Heart left ventricle (tissue), 13 donors: Measurements from ENCODE around the gene ADAM33.
A peak's percentile ranks its signal among the peaks of the same experiment; 100 is the strongest.

Experiments used
- POLR2A ChIP-seq, 2 donors: fragments of 450-650 bp; IDR thresholded peaks; one replicate each; pipeline ENCODE4 v1.6.1; 2017; ENCODE audit warnings: antibody characterized with exemption in 2 of 2, mild to moderate bottlenecking in 2 of 2, moderate library complexity in 2 of 2
- TF ChIP-seq, protein P1 (sequence below), 12 donors: fragments of 200-600 bp; sonication (generic) in 4 of 12; IDR thresholded peaks; one replicate each; pipeline versions ENCODE4 v1.5.0 to v1.8.0; 2018 to 2022; ENCODE audit warnings: antibody characterized with exemption in 12 of 12, mild to moderate bottlenecking in 5 of 12
- donor health status: ischemic (EF 13 %, LVEDD 7.1; RV severe dilation, severe dysfunction).
- donor health status: DM: no; HTN: yes; CAD: no.
- donor health status: DM: no; HTN: no; CAD: no.
- donor health status: ischemic (EF 25% LVEDD 6.9; RV normal size, moderate dysfunction).
- donor health status: ischemic (EF 25% LVEDD 5.7; RV mildly dilated, moderate dysfunction).
- donor health status: ischemic (EF 35%, LVEDD 5.7; RV mildly dilated, moderate dysfunction).
- donor health status: nonischemic (EF 11% LVEDD 7.7; RV severe dilation, severe dysfunction).
- donor health status: DM: yes; HTN: yes; CAD: no.
- donor health status: PGD.
- donor health status: ischemic (EF 29% LVEDD 5.4; RV normal size, mild dysfunction).
- donor health status: nonischemic (EF 23%, LVEDD 6.1; RV moderate dilation, normal function).

- TF ChIP-seq, protein P1, sequence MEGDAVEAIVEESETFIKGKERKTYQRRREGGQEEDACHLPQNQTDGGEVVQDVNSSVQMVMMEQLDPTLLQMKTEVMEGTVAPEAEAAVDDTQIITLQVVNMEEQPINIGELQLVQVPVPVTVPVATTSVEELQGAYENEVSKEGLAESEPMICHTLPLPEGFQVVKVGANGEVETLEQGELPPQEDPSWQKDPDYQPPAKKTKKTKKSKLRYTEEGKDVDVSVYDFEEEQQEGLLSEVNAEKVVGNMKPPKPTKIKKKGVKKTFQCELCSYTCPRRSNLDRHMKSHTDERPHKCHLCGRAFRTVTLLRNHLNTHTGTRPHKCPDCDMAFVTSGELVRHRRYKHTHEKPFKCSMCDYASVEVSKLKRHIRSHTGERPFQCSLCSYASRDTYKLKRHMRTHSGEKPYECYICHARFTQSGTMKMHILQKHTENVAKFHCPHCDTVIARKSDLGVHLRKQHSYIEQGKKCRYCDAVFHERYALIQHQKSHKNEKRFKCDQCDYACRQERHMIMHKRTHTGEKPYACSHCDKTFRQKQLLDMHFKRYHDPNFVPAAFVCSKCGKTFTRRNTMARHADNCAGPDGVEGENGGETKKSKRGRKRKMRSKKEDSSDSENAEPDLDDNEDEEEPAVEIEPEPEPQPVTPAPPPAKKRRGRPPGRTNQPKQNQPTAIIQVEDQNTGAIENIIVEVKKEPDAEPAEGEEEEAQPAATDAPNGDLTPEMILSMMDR (IDR thresholded peaks at IDR 0.05) = peak in 5 of 12 donors; percentile 6 to 37 (median 25)
- TF ChIP-seq POLR2A (IDR thresholded peaks at IDR 0.05) = no peak
Measured at GRCh38 chr20:3696200-3696599, 14.4 kb upstream of the ADAM33 start.
